Prostate gland (tissue), 2 donors: ENCODE data around the gene PHC2. TPM values are rescaled to one million over a fixed set of nuclear protein-coding genes. Genes with fewer than 3 reads are reported as not detected.

Experiments used
- DNase-seq: peaks from one replicate; pipeline ENCODE4 v3.0.0-alpha.2; 2019; ENCODE audit warnings: low spot score
- H3K27ac ChIP-seq, 2 donors: fragments of 200-600 bp; sonication (generic); 2 replicates each; pipeline ENCODE4 v1.5.1; 2017 to 2019
- H3K27me3 ChIP-seq: fragments of 200-600 bp; sonication (generic); replicated peaks from 2 replicates; pipeline ENCODE4 v1.5.1; 2019; ENCODE audit not compliant: insufficient read depth
- H3K36me3 ChIP-seq, 2 donors: fragments of 200-600 bp; sonication (generic); 1 replicate in 1 of 2; 2 replicates in 1 of 2; pipeline versions ENCODE4 v1.5.1 to v1.8.1; 2017 to 2019
- H3K4me1 ChIP-seq: fragments of 200-600 bp; sonication (generic); replicated peaks from 2 replicates; pipeline ENCODE4 v1.5.1; 2019
- H3K4me3 ChIP-seq, 2 donors: fragments of 200-600 bp; sonication (generic); 2 replicates each; pipeline ENCODE4 v1.5.1; 2017 to 2019
- H3K9me3 ChIP-seq: fragments of 200-600 bp; sonication (generic); 2 replicates; pipeline ENCODE4 v1.5.1; 2017
- CTCF ChIP-seq, 4 experiments: fragments of 200-600 bp in 2 of 4; fragments of 450-650 bp in 2 of 4; sonication (generic) in 2 of 4; IDR thresholded peaks; 1 replicate in 3 of 4; 2 replicates in 1 of 4; pipeline ENCODE4 v1.5.1; 2016 to 2019; ENCODE audit warnings: antibody characterized with exemption in 4 of 4, mild to moderate bottlenecking in 2 of 4, moderate library complexity in 2 of 4
- POLR2A ChIP-seq: fragments of 450-650 bp; IDR thresholded peaks from one replicate; pipeline ENCODE4 v1.6.1; 2016; ENCODE audit warnings: antibody characterized with exemption, mild to moderate bottlenecking
- POLR2AphosphoS5 ChIP-seq: sonication (generic); formaldehyde crosslinking; IDR thresholded peaks from one replicate; pipeline ENCODE4 v1.6.1; 2017; ENCODE audit warnings: antibody characterized with exemption
- WGBS: methylation state at CpG from one replicate; pipeline ENCODE4 v1.1.5; 2018; 5-methylcytosine and 5-hydroxymethylcytosine counted together
- intact Hi-C: fragments of 100-400 bp; cut with DNase I; formaldehyde crosslinking; loops from one replicate; pipeline ENCODE4 v1.14.2; 2022
- total RNA-seq, 2 donors: library from RNA; depleted of rRNA; stranded (reverse); fragments of >200 nt; gene quantifications; one replicate each; pipeline ENCODE4 v1.1.0, GENCODE V29; 2016

PHC2 gene
- total RNA-seq, 2 donors from 2014 or later: 75.0 to 131 TPM

GRCh38 chr1:33433509-33434362 lies 2.8 kb upstream of the PHC2 start:
- intact Hi-C loops: loop anchor here (5.0 kb wide), 1 partner anchor 61 kb away; no protein-coding TSS in a partner anchor
- no peaks in the 10 kb centered on the region for H3K4me1 ChIP-seq
- TF ChIP-seq CTCF (IDR thresholded peaks at IDR 0.05) (no peak), POLR2A (no peak), POLR2AphosphoS5 (peak; percentile 30)
- 42% methylated on average over 3 of the region's 3 CpGs for WGBS
- no peak overlapping the region for H3K4me3 ChIP-seq
- H3K9me3 ChIP-seq: no peaks in the 10 kb centered on the region
- no peak for DNase-seq
- no peaks in the 10 kb centered on the region for H3K36me3 ChIP-seq
- H3K27me3 ChIP-seq: no peaks in the 10 kb centered on the region
- H3K27ac ChIP-seq: no peak overlapping the region

GRCh38 chr1:33429856-33430691 lies 821 bp downstream of the PHC2 start:
- Histone ChIP-seq H3K27ac (peak overlapping the region; percentile 68 to 78), H3K36me3 (no peaks in the 10 kb centered on the region), H3K9me3 (no peaks in the 10 kb centered on the region), H3K27me3 (no peaks in the 10 kb centered on the region), H3K4me1 (no peaks in the 10 kb centered on the region), H3K4me3 (peak overlapping the region; percentile 73 to 92)
- 9% methylated on average over 35 of the region's 54 CpGs for WGBS
- TF ChIP-seq POLR2A (no peak), CTCF (IDR thresholded peaks at IDR 0.05) (no peak), POLR2AphosphoS5 (no peak)
- DNase-seq: no peak
- intact Hi-C loops: loop anchor here (5.0 kb wide), 1 partner anchor 58 kb away; no protein-coding TSS in a partner anchor

- Histone ChIP-seq H3K4me1 (no peaks in the 10 kb centered on the region), H3K4me3 (peak overlapping the region in 1 of 2 donors; percentile 92), H3K9me3 (no peaks in the 10 kb centered on the region), H3K36me3 (no peaks in the 10 kb centered on the region), H3K27me3 (no peaks in the 10 kb centered on the region), H3K27ac (no peak overlapping the region)
- TF ChIP-seq CTCF (IDR thresholded peaks at IDR 0.05) (no peak), POLR2A (no peak), POLR2AphosphoS5 (no peak)
- DNase-seq: no peak
- intact Hi-C loops: no loop called here
- 84% methylated on average over 2 of the region's 2 CpGs for WGBS
Observed at GRCh38 chr1:33429332-33429731, 1.6 kb downstream of the PHC2 start.

- Histone ChIP-seq H3K4me1 (peaks cover under 1% of the 10 kb centered on the region), H3K36me3 (no peaks in the 10 kb centered on the region), H3K9me3 (no peaks in the 10 kb centered on the region), H3K27me3 (no peaks in the 10 kb centered on the region), H3K27ac (no peak overlapping the region), H3K4me3 (no peak overlapping the region)
- intact Hi-C loops: no loop called here
- TF ChIP-seq POLR2A (no peak), POLR2AphosphoS5 (no peak), CTCF (IDR thresholded peaks at IDR 0.05) (no peak)
- WGBS: 91% methylated on average over 2 of the region's 2 CpGs
- DNase-seq: no peak
Observed at GRCh38 chr1:33428661-33429060, 2.2 kb downstream of the PHC2 start.
